ENCODE data around the gene OR2AT4. TPM values are rescaled to one million over a fixed set of nuclear protein-coding genes. Genes with fewer than 3 reads are reported as not detected.
A peak's percentile ranks its signal among the peaks of the same experiment; 100 is the strongest.

Gene OR2AT4
- total RNA-seq, 2 donors from 2014 or later, result not detected

DNA sequence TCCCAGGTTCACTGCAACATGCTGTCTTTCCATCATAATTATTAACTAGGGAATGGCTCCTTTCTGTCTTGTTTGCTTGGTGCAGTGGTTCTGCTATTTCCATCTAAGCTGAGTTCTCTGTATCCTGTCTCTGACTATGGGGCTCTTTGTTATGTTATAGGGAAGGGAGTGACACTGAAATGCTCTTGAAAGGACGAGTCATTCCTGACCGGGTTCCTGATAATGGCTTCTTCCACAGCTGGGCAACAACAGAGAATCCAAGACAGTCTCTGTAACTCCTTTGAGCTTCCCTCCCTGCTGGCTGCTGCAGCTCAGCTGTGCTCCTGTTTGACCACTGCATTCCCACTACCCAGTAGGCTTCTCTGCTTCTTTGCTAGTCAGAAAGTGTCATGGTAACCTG lies 24.1 kb downstream of the OR2AT4 start:
- Histone ChIP-seq H3K9ac (ENCODE audit: extremely low read depth, low read length, poor library complexity, severe bottlenecking) (no peak overlapping the region), H3K4me1 (ENCODE audit: control insufficient read depth, insufficient read depth, low read length) (no peaks in the 10 kb centered on the region), H3K36me3 (ENCODE audit: control insufficient read depth, insufficient read depth, low read length) (no peaks in the 10 kb centered on the region), H3K27me3 (ENCODE audit: control insufficient read depth, insufficient read depth, low read length, poor library complexity, severe bottlenecking) (no peaks in the 10 kb centered on the region), H3K4me3 (ENCODE audit: low read length) (no peak overlapping the region), H3K27ac (ENCODE audit: low read depth, low read length) (no peak overlapping the region), H3K9me3 (ENCODE audit: control insufficient read depth, low read length) (no peaks in the 10 kb centered on the region)
- H3K27ac Mint-ChIP-seq, result no peak overlapping the region
- DNase-seq, result peak; percentile 64
- no peaks in the 10 kb centered on the region for H3K36me3 Mint-ChIP-seq (ENCODE audit: low read depth)
- 42 to 45% methylated on average over 2 of the region's 2 CpGs for WGBS, 2 experiments (ENCODE audit: insufficient coverage in 1 of 2, insufficient read length in 1 of 2)
- H3K27me3 Mint-ChIP-seq (ENCODE audit: insufficient read depth), result peaks cover 2% of the 10 kb centered on the region
- TF ChIP-seq, protein P1, sequence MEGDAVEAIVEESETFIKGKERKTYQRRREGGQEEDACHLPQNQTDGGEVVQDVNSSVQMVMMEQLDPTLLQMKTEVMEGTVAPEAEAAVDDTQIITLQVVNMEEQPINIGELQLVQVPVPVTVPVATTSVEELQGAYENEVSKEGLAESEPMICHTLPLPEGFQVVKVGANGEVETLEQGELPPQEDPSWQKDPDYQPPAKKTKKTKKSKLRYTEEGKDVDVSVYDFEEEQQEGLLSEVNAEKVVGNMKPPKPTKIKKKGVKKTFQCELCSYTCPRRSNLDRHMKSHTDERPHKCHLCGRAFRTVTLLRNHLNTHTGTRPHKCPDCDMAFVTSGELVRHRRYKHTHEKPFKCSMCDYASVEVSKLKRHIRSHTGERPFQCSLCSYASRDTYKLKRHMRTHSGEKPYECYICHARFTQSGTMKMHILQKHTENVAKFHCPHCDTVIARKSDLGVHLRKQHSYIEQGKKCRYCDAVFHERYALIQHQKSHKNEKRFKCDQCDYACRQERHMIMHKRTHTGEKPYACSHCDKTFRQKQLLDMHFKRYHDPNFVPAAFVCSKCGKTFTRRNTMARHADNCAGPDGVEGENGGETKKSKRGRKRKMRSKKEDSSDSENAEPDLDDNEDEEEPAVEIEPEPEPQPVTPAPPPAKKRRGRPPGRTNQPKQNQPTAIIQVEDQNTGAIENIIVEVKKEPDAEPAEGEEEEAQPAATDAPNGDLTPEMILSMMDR (conservative IDR thresholded peaks at IDR 0.05), result no peak
- no peak overlapping the region for H3K4me3 Mint-ChIP-seq
- no peaks in the 10 kb centered on the region for H3K9me3 Mint-ChIP-seq
- peaks cover 5% of the 10 kb centered on the region for H3K4me1 Mint-ChIP-seq

- Histone ChIP-seq H3K4me3 (ENCODE audit: low read length) (no peak overlapping the region), H3K9me3 (ENCODE audit: control insufficient read depth, low read length) (no peaks in the 10 kb centered on the region), H3K36me3 (ENCODE audit: control insufficient read depth, insufficient read depth, low read length) (no peaks in the 10 kb centered on the region), H3K27me3 (ENCODE audit: control insufficient read depth, insufficient read depth, low read length, poor library complexity, severe bottlenecking) (no peaks in the 10 kb centered on the region), H3K4me1 (ENCODE audit: control insufficient read depth, insufficient read depth, low read length) (no peaks in the 10 kb centered on the region), H3K27ac (ENCODE audit: low read depth, low read length) (no peak overlapping the region), H3K9ac (ENCODE audit: extremely low read depth, low read length, poor library complexity, severe bottlenecking) (no peak overlapping the region)
- H3K27me3 Mint-ChIP-seq (ENCODE audit: insufficient read depth), result peaks cover 2% of the 10 kb centered on the region
- WGBS, 2 experiments (ENCODE audit: insufficient coverage in 1 of 2, insufficient read length in 1 of 2), result 83 to 94% methylated on average over 2 to 4 of the region's 4 CpGs
- H3K27ac Mint-ChIP-seq, result no peak overlapping the region
- H3K36me3 Mint-ChIP-seq (ENCODE audit: low read depth), result no peaks in the 10 kb centered on the region
- DNase-seq, result no peak
- no peak overlapping the region for H3K4me3 Mint-ChIP-seq
- TF ChIP-seq, protein P1 (conservative IDR thresholded peaks at IDR 0.05), result no peak
- H3K9me3 Mint-ChIP-seq, result no peaks in the 10 kb centered on the region
- peaks cover 5% of the 10 kb centered on the region for H3K4me1 Mint-ChIP-seq
Observed at GRCh38 chr11:75069473-75069872, 27.2 kb downstream of the OR2AT4 start.

DNA sequence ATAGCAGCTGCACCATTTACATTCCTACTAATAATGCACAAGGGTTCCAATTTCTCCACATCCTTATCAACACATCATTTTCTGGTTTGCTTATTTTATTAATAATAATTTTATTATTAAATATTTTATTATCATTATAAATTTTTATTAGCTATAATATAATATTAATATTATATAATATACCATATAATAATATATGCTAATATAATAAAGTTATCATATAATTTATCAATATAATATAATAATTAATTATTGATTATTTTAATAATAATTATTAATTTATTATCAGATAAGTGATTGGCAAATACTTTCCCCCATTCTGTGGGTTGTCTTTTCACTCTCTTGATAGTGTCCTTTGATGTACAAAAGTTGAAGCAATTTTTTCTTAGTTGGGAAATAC lies 27.7 kb downstream of the OR2AT4 start:
- no peaks in the 10 kb centered on the region for H3K36me3 Mint-ChIP-seq (ENCODE audit: low read depth)

More for the DNA sequence above, 27.7 kb downstream of the OR2AT4 start:
- no peaks in the 10 kb centered on the region for H3K27me3 ChIP-seq (ENCODE audit: control insufficient read depth, insufficient read depth, low read length, poor library complexity, severe bottlenecking)
- peaks cover 2% of the 10 kb centered on the region for H3K27me3 Mint-ChIP-seq (ENCODE audit: insufficient read depth)
- no peaks in the 10 kb centered on the region for H3K36me3 ChIP-seq (ENCODE audit: control insufficient read depth, insufficient read depth, low read length)
- H3K4me3 ChIP-seq (ENCODE audit: low read length), result no peak overlapping the region
- no peak overlapping the region for H3K27ac ChIP-seq (ENCODE audit: low read depth, low read length)
- DNase-seq, result no peak
- H3K4me1 ChIP-seq (ENCODE audit: control insufficient read depth, insufficient read depth, low read length), result no peaks in the 10 kb centered on the region
- H3K4me1 Mint-ChIP-seq, result peaks cover 5% of the 10 kb centered on the region
- H3K4me3 Mint-ChIP-seq, result no peak overlapping the region
- TF ChIP-seq, protein P1 (conservative IDR thresholded peaks at IDR 0.05), result no peak
- no peak overlapping the region for H3K27ac Mint-ChIP-seq
- no peak overlapping the region for H3K9ac ChIP-seq (ENCODE audit: extremely low read depth, low read length, poor library complexity, severe bottlenecking)
- H3K9me3 Mint-ChIP-seq, result no peaks in the 10 kb centered on the region
- no peaks in the 10 kb centered on the region for H3K9me3 ChIP-seq (ENCODE audit: control insufficient read depth, low read length)

Measured in endodermal cell (in vitro differentiated cells).